H1 (cell line): ENCODE data around the gene ORC3. TPM values are rescaled to one million over a fixed set of nuclear protein-coding genes. Genes with fewer than 3 reads are reported as not detected.

Experiments used
- CTCF ChIA-PET: fragments of 300-600 bp; sonication (Branson Sonifier 250); formaldehyde crosslinking; loops from one replicate; lab custom pipeline; 2021; ENCODE audit not compliant: partially characterized antibody; lab: Charles Lee
- POLR2A ChIA-PET: fragments of 300-600 bp; sonication (Branson Sonifier 250); formaldehyde crosslinking; loops from one replicate; lab custom pipeline; 2021; ENCODE audit warnings: inconsistent platforms; ENCODE audit not compliant: partially characterized antibody; lab: Charles Lee
- DNase-seq, 2 experiments: peaks; one replicate each; pipeline versions ENCODE4 v3.0.0 to v3.0.0-alpha.2; 2010 to 2022; ENCODE audit warnings: low spot score in 2 of 2, low read depth in 1 of 2, mixed read lengths in 1 of 2
- FAIRE-seq: peaks from 2 replicates; lab custom pipeline; 2011; peaks lifted over from hg19 to GRCh38; lab: Jason Lieb, UNC
- H2AFZ ChIP-seq: 2 replicates; pipeline ENCODE4 v1.8.1; 2012; ENCODE audit warnings: low read length, inconsistent platforms
- H2AK5ac ChIP-seq: 2 replicates; pipeline ENCODE4 v1.6.1; 2013; ENCODE audit warnings: low read depth, low read length
- H2BK120ac ChIP-seq: replicated peaks from 2 replicates; pipeline ENCODE3; 2013; ENCODE audit warnings: low read depth, low read length, inconsistent platforms
- H2BK12ac ChIP-seq: 2 replicates; pipeline ENCODE4 v1.6.1; 2013; ENCODE audit warnings: low read depth, low read length
- H2BK15ac ChIP-seq: 2 replicates; pipeline ENCODE4 v1.6.1; 2013; ENCODE audit warnings: low read length
- H2BK20ac ChIP-seq: 2 replicates; pipeline ENCODE4 v1.6.1; 2013; ENCODE audit warnings: low read length
- H2BK5ac ChIP-seq: 2 replicates; pipeline ENCODE4 v1.6.1; 2013; ENCODE audit warnings: low read depth, low read length
- H3K14ac ChIP-seq: 2 replicates; pipeline ENCODE4 v1.6.1; 2013; ENCODE audit warnings: inconsistent platforms; ENCODE audit not compliant: insufficient read length
- H3K18ac ChIP-seq: 2 replicates; pipeline ENCODE4 v1.6.1; 2013; ENCODE audit warnings: low read length; ENCODE audit errors: extremely low read depth
- H3K23ac ChIP-seq: 2 replicates; pipeline ENCODE4 v1.6.1; 2013; ENCODE audit warnings: inconsistent platforms; ENCODE audit not compliant: insufficient read length
- H3K23me2 ChIP-seq: 2 replicates; pipeline ENCODE4 v1.6.1; 2013; ENCODE audit warnings: low read depth, low read length
- H3K27ac ChIP-seq: 2 replicates; pipeline ENCODE4 v1.6.1; 2011; ENCODE audit warnings: low read depth, low read length, inconsistent platforms
- H3K27me3 ChIP-seq, 4 experiments: replicated peaks in 1 of 4; 1 replicate in 1 of 4; 2 replicates in 3 of 4; pipeline versions ENCODE4 v1.6.1 to v1.8.1; 2011 to 2013; ENCODE audit warnings: low read length in 3 of 4, mild to moderate bottlenecking in 3 of 4, inconsistent platforms in 2 of 4, mixed read lengths in 2 of 4, moderate library complexity in 1 of 4; ENCODE audit not compliant: control insufficient read depth in 3 of 4, insufficient read depth in 3 of 4; ENCODE audit errors: extremely low read depth in 1 of 4
- H3K36me3 ChIP-seq, 4 experiments: 2 replicates each; pipeline versions ENCODE4 v1.6.1 to v1.8.1; 2011 to 2013; ENCODE audit warnings: mild to moderate bottlenecking in 4 of 4, low read length in 3 of 4, moderate library complexity in 2 of 4, control low read depth in 1 of 4, inconsistent platforms in 1 of 4; ENCODE audit not compliant: insufficient read depth in 4 of 4, control insufficient read depth in 2 of 4
- H3K4ac ChIP-seq: replicated peaks from 2 replicates; pipeline ENCODE3; 2013; ENCODE audit warnings: low read length, low read depth, mixed read lengths, inconsistent platforms; ENCODE audit not compliant: insufficient read length
- H3K4me1 ChIP-seq, 4 experiments: replicated peaks in 1 of 4; 1 replicate in 1 of 4; 2 replicates in 3 of 4; pipeline versions ENCODE4 v1.6.1 to v1.8.1; 2011 to 2013; ENCODE audit warnings: low read length in 3 of 4, inconsistent platforms in 2 of 4, mixed read lengths in 1 of 4; ENCODE audit not compliant: insufficient read depth in 4 of 4, control insufficient read depth in 3 of 4
- H3K4me2 ChIP-seq, 2 experiments: 2 replicates each; pipeline versions ENCODE4 v1.6.1 to v1.8.1; 2011 to 2013; ENCODE audit warnings: low read depth in 2 of 2, low read length in 2 of 2, control low read depth in 1 of 2, inconsistent platforms in 1 of 2, mild to moderate bottlenecking in 1 of 2; ENCODE audit not compliant: insufficient read depth in 1 of 2
- H3K4me3 ChIP-seq, 4 experiments: fragments of 200-600, 300-600 bp in 1 of 4; sonication (generic), shearing (Covaris generic), sonication (Bioruptor Twin) in 1 of 4; 2 replicates each; pipeline versions ENCODE4 v1.5.1 to v1.8.1; 2011 to 2016; ENCODE audit warnings: low read length in 4 of 4, low read depth in 3 of 4, control low read depth in 2 of 4, inconsistent platforms in 2 of 4, mild to moderate bottlenecking in 2 of 4, mixed read lengths in 1 of 4, moderate library complexity in 1 of 4; ENCODE audit not compliant: insufficient read depth in 2 of 4; ENCODE audit errors: extremely low read depth in 1 of 4
- H3K56ac ChIP-seq: replicated peaks from 2 replicates; pipeline ENCODE3; 2013; ENCODE audit warnings: low read depth, mild to moderate bottlenecking, mixed read lengths, low read length, inconsistent platforms; ENCODE audit not compliant: insufficient read length
- H3K79me1 ChIP-seq: 2 replicates; pipeline ENCODE4 v1.6.1; 2013; ENCODE audit warnings: low read depth, low read length, control low read depth
- H3K79me2 ChIP-seq, 2 experiments: 2 replicates each; pipeline versions ENCODE4 v1.6.1 to v1.8.1; 2012 to 2013; ENCODE audit warnings: low read length in 2 of 2, mild to moderate bottlenecking in 2 of 2, inconsistent platforms in 1 of 2; ENCODE audit not compliant: insufficient read depth in 2 of 2, control insufficient read depth in 1 of 2
- H3K9ac ChIP-seq, 4 experiments: replicated peaks in 1 of 4; 1 replicate in 1 of 4; 2 replicates in 3 of 4; pipeline versions ENCODE4 v1.6.1 to v1.8.1; 2011 to 2013; ENCODE audit warnings: low read depth in 3 of 4, low read length in 3 of 4, control low read depth in 2 of 4, mild to moderate bottlenecking in 2 of 4, moderate library complexity in 2 of 4, inconsistent platforms in 1 of 4; ENCODE audit errors: extremely low read depth in 1 of 4
- H3K9me3 ChIP-seq, 2 experiments: 2 replicates each; pipeline versions ENCODE4 v1.6.1 to v1.8.1; 2012 to 2013; ENCODE audit warnings: mild to moderate bottlenecking in 2 of 2, moderate library complexity in 2 of 2, control low read depth in 1 of 2, inconsistent platforms in 1 of 2, low read depth in 1 of 2, low read length in 1 of 2, mixed read lengths in 1 of 2; ENCODE audit not compliant: insufficient read depth in 2 of 2
- H4K20me1 ChIP-seq, 2 experiments: replicated peaks in 1 of 2; 2 replicates each; pipeline versions ENCODE3 to v1.8.1; 2011 to 2013; ENCODE audit warnings: inconsistent platforms in 2 of 2, low read length in 2 of 2, mild to moderate bottlenecking in 1 of 2; ENCODE audit not compliant: insufficient read depth in 2 of 2, control insufficient read depth in 1 of 2
- H4K5ac ChIP-seq: 2 replicates; pipeline ENCODE4 v1.6.1; 2013; ENCODE audit warnings: low read length, low read depth, mixed read lengths, inconsistent platforms; ENCODE audit not compliant: insufficient read length
- H4K8ac ChIP-seq: 2 replicates; pipeline ENCODE4 v1.8.0; 2013; ENCODE audit warnings: mild to moderate bottlenecking, moderate library complexity, low read length, inconsistent platforms; ENCODE audit not compliant: insufficient read depth; ENCODE audit errors: extremely low read depth
- H4K91ac ChIP-seq: replicated peaks from 2 replicates; pipeline ENCODE3; 2013; ENCODE audit warnings: low read length, mixed read lengths, inconsistent platforms; ENCODE audit not compliant: insufficient read length
- ATF2 ChIP-seq: IDR thresholded peaks from 2 replicates; pipeline ENCODE4 v1.6.1; 2012; ENCODE audit warnings: low read length, inconsistent platforms
- ATF3 ChIP-seq: IDR thresholded peaks from 2 replicates; pipeline ENCODE4 v1.6.1; 2011; ENCODE audit warnings: low read depth, mild to moderate bottlenecking, low read length; ENCODE audit not compliant: insufficient read depth
- BRCA1 ChIP-seq: IDR thresholded peaks from 2 replicates; pipeline ENCODE4 v1.6.1; 2012; ENCODE audit warnings: low read depth, low read length, improper control_type of control experiment
- HDAC6 ChIP-seq: IDR thresholded peaks from one replicate; pipeline ENCODE4 v1.7.1; 2012; ENCODE audit warnings: low read depth, mild to moderate bottlenecking, inconsistent platforms, low read length, moderate library complexity
- PHF8 ChIP-seq: fragments of 200-600 bp; sonication (generic); conservative IDR thresholded peaks from 2 replicates; pipeline ENCODE4 v1.7.1; 2012; ENCODE audit warnings: low read depth, mild to moderate bottlenecking, inconsistent platforms, low read length, moderate library complexity
- RNF2 ChIP-seq: fragments of 200-900, 300-1000 bp; sonication (generic); IDR thresholded peaks from 2 replicates; pipeline ENCODE4 v1.7.1; 2016; ENCODE audit warnings: borderline replicate concordance, low read depth, mild to moderate bottlenecking, antibody characterized with exemption, low read length; ENCODE audit not compliant: poor library complexity, severe bottlenecking; ENCODE audit errors: missing control alignments
- RXRA ChIP-seq: IDR thresholded peaks from 2 replicates; pipeline ENCODE4 v1.6.1; 2011; ENCODE audit warnings: low read depth, mild to moderate bottlenecking, low read length, moderate library complexity; ENCODE audit not compliant: insufficient read depth
- SIRT6 ChIP-seq: IDR thresholded peaks from one replicate; pipeline ENCODE4 v1.7.1; 2012; ENCODE audit warnings: low read length, inconsistent platforms
- SP4 ChIP-seq: IDR thresholded peaks from 2 replicates; pipeline ENCODE4 v1.6.1; 2012; ENCODE audit warnings: low read length, inconsistent platforms
- TAF1 ChIP-seq: IDR thresholded peaks from 2 replicates; pipeline ENCODE4 v1.6.1; 2011; ENCODE audit warnings: mild to moderate bottlenecking, low read depth, low read length
- YY1 ChIP-seq: IDR thresholded peaks from 2 replicates; pipeline ENCODE4 v1.6.1; 2011; ENCODE audit warnings: low read depth, mild to moderate bottlenecking, low read length
- WGBS, 2 experiments: shearing (Covaris generic) in 1 of 2; methylation state at CpG; one replicate each; pipeline versions ENCODE4 v1.1.6 to v1.1.7; 2013 to 2015; ENCODE audit warnings: low lambda C conversion rate in 2 of 2, mixed read lengths in 2 of 2, inconsistent platforms in 1 of 2, low coverage in 1 of 2, missing lambda C conversion rate in 1 of 2; ENCODE audit not compliant: insufficient replicate concordance in 2 of 2, insufficient coverage in 1 of 2, insufficient read length in 1 of 2; ENCODE audit errors: extremely low coverage in 1 of 2, missing lambda C conversion rate in 1 of 2; 5-methylcytosine and 5-hydroxymethylcytosine counted together
- polyA plus RNA-seq, 7 experiments: library from polyadenylated mRNA; depleted of rRNA in 3 of 7; stranded (reverse) in 5 of 7; unstranded in 2 of 7; fragments of >200 nt in 5 of 7; fragments of 200-250 nt in 2 of 7; gene quantifications; 1 replicate in 5 of 7; 2 replicates in 1 of 7; 4 replicates in 1 of 7; pipeline versions ENCODE4 v1.2.1 to v1.2.3, GENCODE V29; 2011 to 2013; ENCODE audit warnings: missing spikeins in 2 of 7, mixed read lengths in 2 of 7
- total RNA-seq: library from RNA; stranded (reverse); fragmentation: NEBNext Ultra II Directional; extraction: Animal tissue kit (Norgen Biotek cat#: 25700); gene quantifications from 2 replicates; pipeline ENCODE4 v1.2.1, GENCODE V29; 2021

The ORC3 gene
- total and polyA plus RNA-seq, 2 of the 8 experiments (the other 6 are each of a cell fraction or from before 2014, with no cell fraction given): 35.9 to 60.9 TPM

GRCh38 chr6:87699576-87699975 is 109.6 kb downstream of the ORC3 start:
- CTCF ChIA-PET: interaction anchor here (0.9 to 1.8 kb wide), 3 partner anchors 8 to 88 kb away, joined by 3 to 4 read pairs (median 4); no protein-coding TSS in a partner anchor
- DNase-seq (no peak), FAIRE-seq (no peak)
- peak overlapping the region; percentile 95 to 99 (median 95) for H3K4me3 ChIP-seq
- H3K23ac ChIP-seq: no peak overlapping the region
- no peaks in the 10 kb centered on the region for H3K9me3 ChIP-seq
- H2AFZ ChIP-seq: no peak overlapping the region
- no peak overlapping the region for H2BK20ac ChIP-seq
- H3K27me3 ChIP-seq: no peaks in the 10 kb centered on the region
- H4K91ac ChIP-seq: no peak overlapping the region
- H3K79me2 ChIP-seq: peaks cover 51 to 74% of the 10 kb centered on the region in 2 experiments
- H2BK120ac ChIP-seq: no peak overlapping the region
- peaks cover 4% of the 10 kb centered on the region for H3K23me2 ChIP-seq
- WGBS, 2 experiments: 3% methylated on average over 4 of the region's 4 CpGs; no CpG with 5 or more reads in 1 of the 2 experiments
- no peak overlapping the region for H2AK5ac ChIP-seq
- no peak overlapping the region for H2BK12ac ChIP-seq
- peak overlapping the region in 1 of 4 experiments; percentile 11; a peak in 1 of 7 replicates for H3K9ac ChIP-seq
- H3K79me1 ChIP-seq: no peaks in the 10 kb centered on the region
- peaks cover 18 to 21% of the 10 kb centered on the region in 2 experiments for H4K20me1 ChIP-seq
- no peak overlapping the region for H4K8ac ChIP-seq
- no peak overlapping the region for H2BK5ac ChIP-seq
- peak overlapping the region; percentile 58 to 77 for H3K4me2 ChIP-seq
- H3K14ac ChIP-seq: no peak overlapping the region
- POLR2A ChIA-PET: interaction anchor here (0.6 to 2.5 kb wide), 9 partner anchors 8 to 1021 kb away, joined by 3 to 11 read pairs (median 4); no protein-coding TSS in a partner anchor
- no peak overlapping the region for H3K56ac ChIP-seq
- no peak overlapping the region for H2BK15ac ChIP-seq
- H3K4ac ChIP-seq: no peak overlapping the region
- H4K5ac ChIP-seq: no peak overlapping the region
- peaks cover 0 to 12% (median 0%) of the 10 kb centered on the region in 4 experiments; a peak in 2 of 7 replicates for H3K4me1 ChIP-seq
- no peak overlapping the region for H3K18ac ChIP-seq
- H3K36me3 ChIP-seq: no peaks in the 10 kb centered on the region
- H3K27ac ChIP-seq: no peak overlapping the region
- TF ChIP-seq SIRT6 (no peak), HDAC6 (no peak), TAF1 (no peak), BRCA1 (no peak), ATF2 (no peak), ATF3 (no peak), YY1 (no peak), RXRA (no peak), RNF2 (no peak), SP4 (no peak), PHF8 (no peak)
